ENCODE measurements around the gene TMEM150A.

The TMEM150A gene

GRCh38 chr2:85605406-85606115 lies 3.1 kb upstream of the TMEM150A start:
- TF ChIP-seq TCF12 (IDR thresholded peaks at IDR 0.05; ENCODE audit: low read depth) (no peak), USF1 (IDR thresholded peaks at IDR 0.05) (no peak), MAX (IDR thresholded peaks at IDR 0.05) (no peak), RAD21 (IDR thresholded peaks at IDR 0.05; ENCODE audit: low read depth) (no peak), EGR1 (IDR thresholded peaks at IDR 0.05) (no peak), TAF1 (IDR thresholded peaks at IDR 0.05; ENCODE audit: low read depth) (no peak), ZBTB7A (IDR thresholded peaks at IDR 0.05; ENCODE audit: low read depth) (no peak), TEAD4 (IDR thresholded peaks at IDR 0.05) (no peak), YY1 (IDR thresholded peaks at IDR 0.05; ENCODE audit: low read depth) (no peak), FOXM1 (IDR thresholded peaks at IDR 0.05; ENCODE audit: borderline replicate concordance, low read depth) (no peak), EP300 (IDR thresholded peaks at IDR 0.05; ENCODE audit: borderline replicate concordance) (no peak)

GRCh38 chr2:85604568-85605339 lies 2.3 kb upstream of the TMEM150A start:
- TF ChIP-seq NFIC (IDR thresholded peaks at IDR 0.05) (no peak), FOXM1 (IDR thresholded peaks at IDR 0.05; ENCODE audit: borderline replicate concordance, low read depth) (no peak), USF1 (IDR thresholded peaks at IDR 0.05) (no peak), TCF12 (IDR thresholded peaks at IDR 0.05; ENCODE audit: low read depth) (no peak), YY1 (IDR thresholded peaks at IDR 0.05; ENCODE audit: low read depth) (no peak)
- TF ChIP-seq, protein P1, sequence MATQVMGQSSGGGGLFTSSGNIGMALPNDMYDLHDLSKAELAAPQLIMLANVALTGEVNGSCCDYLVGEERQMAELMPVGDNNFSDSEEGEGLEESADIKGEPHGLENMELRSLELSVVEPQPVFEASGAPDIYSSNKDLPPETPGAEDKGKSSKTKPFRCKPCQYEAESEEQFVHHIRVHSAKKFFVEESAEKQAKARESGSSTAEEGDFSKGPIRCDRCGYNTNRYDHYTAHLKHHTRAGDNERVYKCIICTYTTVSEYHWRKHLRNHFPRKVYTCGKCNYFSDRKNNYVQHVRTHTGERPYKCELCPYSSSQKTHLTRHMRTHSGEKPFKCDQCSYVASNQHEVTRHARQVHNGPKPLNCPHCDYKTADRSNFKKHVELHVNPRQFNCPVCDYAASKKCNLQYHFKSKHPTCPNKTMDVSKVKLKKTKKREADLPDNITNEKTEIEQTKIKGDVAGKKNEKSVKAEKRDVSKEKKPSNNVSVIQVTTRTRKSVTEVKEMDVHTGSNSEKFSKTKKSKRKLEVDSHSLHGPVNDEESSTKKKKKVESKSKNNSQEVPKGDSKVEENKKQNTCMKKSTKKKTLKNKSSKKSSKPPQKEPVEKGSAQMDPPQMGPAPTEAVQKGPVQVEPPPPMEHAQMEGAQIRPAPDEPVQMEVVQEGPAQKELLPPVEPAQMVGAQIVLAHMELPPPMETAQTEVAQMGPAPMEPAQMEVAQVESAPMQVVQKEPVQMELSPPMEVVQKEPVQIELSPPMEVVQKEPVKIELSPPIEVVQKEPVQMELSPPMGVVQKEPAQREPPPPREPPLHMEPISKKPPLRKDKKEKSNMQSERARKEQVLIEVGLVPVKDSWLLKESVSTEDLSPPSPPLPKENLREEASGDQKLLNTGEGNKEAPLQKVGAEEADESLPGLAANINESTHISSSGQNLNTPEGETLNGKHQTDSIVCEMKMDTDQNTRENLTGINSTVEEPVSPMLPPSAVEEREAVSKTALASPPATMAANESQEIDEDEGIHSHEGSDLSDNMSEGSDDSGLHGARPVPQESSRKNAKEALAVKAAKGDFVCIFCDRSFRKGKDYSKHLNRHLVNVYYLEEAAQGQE (IDR thresholded peaks at IDR 0.05; ENCODE audit: low read depth), result no peak

DNA sequence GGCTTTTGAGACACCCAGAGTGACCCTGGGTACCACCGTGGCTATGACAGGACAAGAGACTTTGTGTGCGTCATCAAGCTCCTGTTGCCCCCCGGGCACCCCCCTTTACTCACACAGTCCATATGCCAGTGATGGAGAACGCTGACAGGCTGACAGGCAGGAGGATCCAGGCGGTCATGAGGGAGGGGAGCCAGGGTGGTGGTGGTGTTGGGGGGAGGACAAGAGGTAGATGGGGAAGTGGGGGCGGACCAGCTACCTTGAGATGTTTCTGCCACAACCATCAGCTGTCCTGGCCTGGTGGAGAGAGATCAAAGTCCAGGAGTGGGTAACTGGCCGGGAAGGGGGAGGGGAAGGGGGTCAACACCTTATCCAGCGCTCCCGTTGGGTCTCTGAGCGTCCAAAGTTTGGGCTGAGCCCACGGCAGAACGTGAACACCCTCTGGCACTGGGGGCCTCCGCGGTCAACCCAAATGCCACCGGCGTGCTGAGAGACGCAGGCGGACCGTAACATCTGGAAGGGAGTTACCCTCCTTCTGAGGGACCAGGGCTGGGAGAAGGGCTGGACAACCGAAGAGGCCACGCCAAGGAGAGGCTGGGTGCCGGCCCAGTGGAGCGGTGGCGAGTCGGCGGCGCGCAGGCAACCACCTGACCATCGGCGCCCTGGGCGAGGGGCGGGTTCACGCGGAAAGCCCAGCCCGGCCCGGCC lies 575 bp downstream of the TMEM150A start:
- TF ChIP-seq MAX (IDR thresholded peaks at IDR 0.05) (no peak), EP300 (IDR thresholded peaks at IDR 0.05; ENCODE audit: borderline replicate concordance) (no peak), USF1 (IDR thresholded peaks at IDR 0.05) (peak; percentile 59), TEAD4 (IDR thresholded peaks at IDR 0.05) (no peak), CREB1 (IDR thresholded peaks at IDR 0.05; ENCODE audit: low read depth) (no peak)

DNA sequence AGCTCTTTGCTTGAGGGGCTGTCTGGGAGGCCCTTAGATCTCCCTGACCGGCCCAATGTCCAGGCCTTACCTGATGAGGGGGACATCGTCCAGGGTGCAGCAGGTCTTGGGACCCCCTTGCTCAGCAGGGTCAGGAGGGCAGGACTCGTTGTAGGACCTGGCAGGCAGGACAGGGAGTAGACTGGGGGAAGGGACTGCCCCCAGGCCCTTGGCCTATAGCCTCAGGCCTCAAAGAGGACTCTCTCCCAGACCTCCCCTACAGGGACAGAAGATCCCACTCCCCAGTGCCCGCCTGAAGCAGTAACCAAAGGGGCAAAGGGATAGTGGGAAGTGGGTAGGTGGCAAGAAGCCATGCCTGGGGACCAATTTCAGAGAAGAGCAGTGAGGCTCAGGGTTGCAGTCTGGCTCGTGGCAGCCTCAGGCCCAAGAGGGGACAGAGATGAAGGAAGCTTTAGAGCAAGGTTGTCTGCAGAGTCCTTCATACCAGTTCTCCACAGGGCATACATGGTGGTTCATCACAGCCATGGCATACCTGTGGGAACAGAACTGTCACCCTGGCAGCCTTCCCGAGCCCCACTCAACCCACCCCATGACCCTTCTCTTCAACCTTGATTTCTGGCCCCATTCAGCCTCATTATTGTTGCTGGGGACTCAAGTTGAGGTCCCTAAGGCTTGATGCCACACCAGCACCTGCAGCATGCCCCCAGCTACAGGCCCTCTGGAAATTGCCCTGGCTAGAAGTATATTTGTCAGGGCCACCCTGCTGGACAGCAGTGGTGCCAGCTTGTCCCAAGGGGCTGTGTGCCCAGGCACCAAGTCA lies 1.3 kb downstream of the TMEM150A start:
- TF ChIP-seq, protein P1 (IDR thresholded peaks at IDR 0.05; ENCODE audit: low read depth), result no peak
- TF ChIP-seq FOXM1 (IDR thresholded peaks at IDR 0.05; ENCODE audit: borderline replicate concordance, low read depth) (no peak), USF1 (IDR thresholded peaks at IDR 0.05) (no peak), EP300 (IDR thresholded peaks at IDR 0.05; ENCODE audit: borderline replicate concordance) (no peak), YY1 (IDR thresholded peaks at IDR 0.05; ENCODE audit: low read depth) (no peak), TAF1 (IDR thresholded peaks at IDR 0.05; ENCODE audit: low read depth) (no peak), NFIC (IDR thresholded peaks at IDR 0.05) (no peak)
